ENCODE data around the gene ADAMTSL1.

ADAMTSL1 gene

DNA sequence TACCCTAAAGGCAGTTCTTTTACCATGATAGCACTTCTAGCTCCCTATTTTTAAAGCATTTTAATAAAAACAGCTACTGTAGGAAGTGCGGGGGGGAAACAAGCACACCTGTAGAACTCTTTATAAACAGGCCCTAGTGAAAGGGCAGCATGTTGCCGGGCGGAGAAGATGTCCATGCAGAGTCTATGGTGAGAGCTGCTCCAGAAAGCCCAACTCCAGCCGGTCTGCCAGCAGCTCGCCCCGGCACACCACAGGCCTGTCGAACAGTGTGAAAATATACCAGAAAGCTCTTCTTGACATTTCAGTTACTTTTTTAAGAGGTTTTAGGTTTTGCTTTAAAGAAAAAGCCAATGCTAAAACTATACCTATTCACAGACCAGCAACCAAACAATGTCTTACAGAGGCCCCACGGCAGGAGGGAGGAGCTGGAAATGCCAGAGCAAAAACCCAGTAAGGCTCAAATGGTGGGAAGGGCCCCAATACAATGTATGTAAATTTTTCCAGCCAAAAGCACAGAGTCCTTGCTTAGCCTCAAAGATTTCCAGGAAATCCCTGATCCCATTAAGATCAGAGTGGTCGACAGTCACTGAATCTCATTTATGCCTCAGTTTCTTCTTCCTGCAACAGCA lies 437.9 kb downstream of the ADAMTSL1 start:
- Histone ChIP-seq H3K9me3 (ENCODE audit: control insufficient read depth in 1 of 2, low read length in 2 of 2) (no peaks in the 10 kb centered on the region), H3K27ac (ENCODE audit: low read depth, low read length) (no peak overlapping the region), H3K27me3 (ENCODE audit: control insufficient read depth in 1 of 2, insufficient read depth in 2 of 2, low read length in 2 of 2) (no peaks in the 10 kb centered on the region), H3K4me1 (ENCODE audit: control insufficient read depth in 1 of 2, insufficient read depth in 2 of 2, low read length in 2 of 2) (no peaks in the 10 kb centered on the region), H3K36me3 (ENCODE audit: control insufficient read depth in 1 of 2, insufficient read depth in 2 of 2, low read length in 2 of 2) (no peaks in the 10 kb centered on the region), H3K9ac (ENCODE audit: low read depth in 1 of 2, low read length in 2 of 2) (no peak overlapping the region), H3K4me3 (ENCODE audit: low read depth in 1 of 2, low read length in 2 of 2) (no peak overlapping the region)

GRCh38 chr9:18920141-18921084 lies 446.5 kb downstream of the ADAMTSL1 start:
- Histone ChIP-seq H3K27me3 (ENCODE audit: control insufficient read depth in 1 of 2, insufficient read depth in 2 of 2, low read length in 2 of 2) (no peaks in the 10 kb centered on the region), H3K4me1 (ENCODE audit: control insufficient read depth in 1 of 2, insufficient read depth in 2 of 2, low read length in 2 of 2) (no peaks in the 10 kb centered on the region), H3K27ac (ENCODE audit: low read depth, low read length) (no peak overlapping the region), H3K36me3 (ENCODE audit: control insufficient read depth in 1 of 2, insufficient read depth in 2 of 2, low read length in 2 of 2) (no peaks in the 10 kb centered on the region), H3K9ac (ENCODE audit: low read depth in 1 of 2, low read length in 2 of 2) (no peak overlapping the region), H3K9me3 (ENCODE audit: control insufficient read depth in 1 of 2, low read length in 2 of 2) (no peaks in the 10 kb centered on the region), H3K4me3 (ENCODE audit: low read depth in 1 of 2, low read length in 2 of 2) (no peak overlapping the region)

- Histone ChIP-seq H3K27me3 (ENCODE audit: control insufficient read depth in 1 of 2, insufficient read depth in 2 of 2, low read length in 2 of 2) (no peaks in the 10 kb centered on the region), H3K27ac (ENCODE audit: low read depth, low read length) (no peak overlapping the region), H3K4me3 (ENCODE audit: low read depth in 1 of 2, low read length in 2 of 2) (no peak overlapping the region), H3K9me3 (ENCODE audit: control insufficient read depth in 1 of 2, low read length in 2 of 2) (no peaks in the 10 kb centered on the region), H3K36me3 (ENCODE audit: control insufficient read depth in 1 of 2, insufficient read depth in 2 of 2, low read length in 2 of 2) (no peaks in the 10 kb centered on the region), H3K4me1 (ENCODE audit: control insufficient read depth in 1 of 2, insufficient read depth in 2 of 2, low read length in 2 of 2) (no peaks in the 10 kb centered on the region), H3K9ac (ENCODE audit: low read depth in 1 of 2, low read length in 2 of 2) (no peak overlapping the region)
Measured at GRCh38 chr9:18921366-18922075, 447.6 kb downstream of the ADAMTSL1 start.

- Histone ChIP-seq H3K27me3 (ENCODE audit: control insufficient read depth in 1 of 2, insufficient read depth in 2 of 2, low read length in 2 of 2) (no peaks in the 10 kb centered on the region), H3K4me1 (ENCODE audit: control insufficient read depth in 1 of 2, insufficient read depth in 2 of 2, low read length in 2 of 2) (no peaks in the 10 kb centered on the region), H3K9me3 (ENCODE audit: control insufficient read depth in 1 of 2, low read length in 2 of 2) (no peaks in the 10 kb centered on the region), H3K36me3 (ENCODE audit: control insufficient read depth in 1 of 2, insufficient read depth in 2 of 2, low read length in 2 of 2) (no peaks in the 10 kb centered on the region), H3K4me3 (ENCODE audit: low read depth in 1 of 2, low read length in 2 of 2) (no peak overlapping the region), H3K9ac (ENCODE audit: low read depth in 1 of 2, low read length in 2 of 2) (no peak overlapping the region), H3K27ac (ENCODE audit: low read depth, low read length) (no peak overlapping the region)
Measured at GRCh38 chr9:18922161-18922885, 448.4 kb downstream of the ADAMTSL1 start.

DNA sequence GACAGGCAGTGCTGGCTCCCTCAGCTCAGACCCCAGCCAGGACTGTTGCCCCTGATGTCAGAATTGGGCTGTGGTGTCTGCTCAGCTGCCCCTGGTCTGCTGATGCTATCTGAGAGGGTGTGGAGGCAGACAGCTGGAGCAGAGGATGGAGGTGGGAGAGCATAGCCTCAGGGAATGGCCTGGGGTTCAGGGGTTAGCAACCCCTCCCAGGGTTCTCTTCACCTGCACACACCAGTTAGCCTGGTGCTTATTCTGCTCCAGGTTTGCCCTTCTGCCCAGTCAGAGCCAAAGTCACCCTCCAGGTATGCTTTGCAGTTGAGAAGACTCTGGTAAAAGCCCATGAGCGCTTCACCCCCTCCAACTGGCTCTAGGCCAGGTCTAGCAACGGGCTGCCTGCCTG lies 449.2 kb downstream of the ADAMTSL1 start:
- H3K4me3 ChIP-seq (ENCODE audit: low read depth in 1 of 2, low read length in 2 of 2) = no peak overlapping the region
- H3K9ac ChIP-seq (ENCODE audit: low read depth in 1 of 2, low read length in 2 of 2) = no peak overlapping the region

GRCh38 chr9:18923671-18924430 lies 449.9 kb downstream of the ADAMTSL1 start:
- Histone ChIP-seq H3K27ac (ENCODE audit: low read depth, low read length) (no peak overlapping the region), H3K4me3 (ENCODE audit: low read depth in 1 of 2, low read length in 2 of 2) (no peak overlapping the region), H3K9ac (ENCODE audit: low read depth in 1 of 2, low read length in 2 of 2) (no peak overlapping the region), H3K4me1 (ENCODE audit: control insufficient read depth in 1 of 2, insufficient read depth in 2 of 2, low read length in 2 of 2) (no peaks in the 10 kb centered on the region), H3K27me3 (ENCODE audit: control insufficient read depth in 1 of 2, insufficient read depth in 2 of 2, low read length in 2 of 2) (no peaks in the 10 kb centered on the region), H3K36me3 (ENCODE audit: control insufficient read depth in 1 of 2, insufficient read depth in 2 of 2, low read length in 2 of 2) (no peaks in the 10 kb centered on the region), H3K9me3 (ENCODE audit: control insufficient read depth in 1 of 2, low read length in 2 of 2) (no peaks in the 10 kb centered on the region)

More for the DNA sequence above, 449.2 kb downstream of the ADAMTSL1 start:
- no peak overlapping the region for H3K27ac ChIP-seq (ENCODE audit: low read depth, low read length)
- no peaks in the 10 kb centered on the region for H3K9me3 ChIP-seq (ENCODE audit: control insufficient read depth in 1 of 2, low read length in 2 of 2)
- H3K27me3 ChIP-seq (ENCODE audit: control insufficient read depth in 1 of 2, insufficient read depth in 2 of 2, low read length in 2 of 2) = no peaks in the 10 kb centered on the region
- H3K36me3 ChIP-seq (ENCODE audit: control insufficient read depth in 1 of 2, insufficient read depth in 2 of 2, low read length in 2 of 2) = no peaks in the 10 kb centered on the region
- H3K4me1 ChIP-seq (ENCODE audit: control insufficient read depth in 1 of 2, insufficient read depth in 2 of 2, low read length in 2 of 2) = no peaks in the 10 kb centered on the region

DNA sequence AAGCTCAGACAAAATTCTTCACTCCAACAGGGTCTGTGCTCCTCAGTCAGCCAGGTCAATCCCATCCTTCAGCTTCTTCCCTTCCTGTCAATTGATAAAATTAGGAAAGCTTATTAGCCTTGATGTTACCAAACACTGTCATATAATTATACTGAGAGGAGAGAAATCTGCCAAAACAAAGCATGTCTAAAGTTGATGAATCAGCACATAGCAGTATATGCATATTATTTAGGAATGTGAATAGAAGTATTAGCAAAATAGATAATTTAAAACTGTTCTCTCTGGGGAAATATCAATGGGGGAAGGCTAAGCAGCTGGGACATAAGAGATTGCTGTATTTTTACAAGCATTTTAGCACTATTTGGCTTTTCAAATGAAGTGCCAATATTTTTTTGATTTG lies 451.9 kb downstream of the ADAMTSL1 start:
- Histone ChIP-seq H3K27me3 (ENCODE audit: control insufficient read depth in 1 of 2, insufficient read depth in 2 of 2, low read length in 2 of 2) (no peaks in the 10 kb centered on the region), H3K36me3 (ENCODE audit: control insufficient read depth in 1 of 2, insufficient read depth in 2 of 2, low read length in 2 of 2) (no peaks in the 10 kb centered on the region), H3K9ac (ENCODE audit: low read depth in 1 of 2, low read length in 2 of 2) (no peak overlapping the region), H3K9me3 (ENCODE audit: control insufficient read depth in 1 of 2, low read length in 2 of 2) (no peaks in the 10 kb centered on the region), H3K27ac (ENCODE audit: low read depth, low read length) (no peak overlapping the region), H3K4me3 (ENCODE audit: low read depth in 1 of 2, low read length in 2 of 2) (no peak overlapping the region), H3K4me1 (ENCODE audit: control insufficient read depth in 1 of 2, insufficient read depth in 2 of 2, low read length in 2 of 2) (no peaks in the 10 kb centered on the region)

DNA sequence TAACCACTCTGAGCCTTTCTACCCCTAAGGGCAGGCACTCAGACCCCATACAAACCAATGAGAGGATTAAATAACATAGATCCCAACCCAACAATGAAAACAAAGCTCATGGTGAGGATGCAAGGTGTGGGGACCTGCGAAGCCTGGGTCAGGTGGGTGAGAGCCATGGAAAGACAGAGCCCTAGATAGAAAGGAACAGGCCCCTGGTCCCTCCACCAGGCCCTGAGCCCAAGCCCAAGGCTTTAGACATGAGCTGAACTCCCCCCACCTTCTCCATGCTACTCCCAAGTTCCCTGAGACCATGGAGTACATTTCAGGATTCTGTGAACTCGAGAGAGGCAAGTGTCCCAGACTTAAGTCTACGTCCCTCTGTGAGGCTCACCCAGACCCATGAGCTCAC lies 452.6 kb downstream of the ADAMTSL1 start:
- no peaks in the 10 kb centered on the region for H3K27me3 ChIP-seq (ENCODE audit: control insufficient read depth in 1 of 2, insufficient read depth in 2 of 2, low read length in 2 of 2)
- H3K4me1 ChIP-seq (ENCODE audit: control insufficient read depth in 1 of 2, insufficient read depth in 2 of 2, low read length in 2 of 2) = no peaks in the 10 kb centered on the region
- H3K4me3 ChIP-seq (ENCODE audit: low read depth in 1 of 2, low read length in 2 of 2) = no peak overlapping the region
- no peaks in the 10 kb centered on the region for H3K36me3 ChIP-seq (ENCODE audit: control insufficient read depth in 1 of 2, insufficient read depth in 2 of 2, low read length in 2 of 2)
- no peaks in the 10 kb centered on the region for H3K9me3 ChIP-seq (ENCODE audit: control insufficient read depth in 1 of 2, low read length in 2 of 2)
- no peak overlapping the region for H3K27ac ChIP-seq (ENCODE audit: low read depth, low read length)
- H3K9ac ChIP-seq (ENCODE audit: low read depth in 1 of 2, low read length in 2 of 2) = no peak overlapping the region

GRCh38 chr9:18928711-18929110 lies 454.8 kb downstream of the ADAMTSL1 start:
- Histone ChIP-seq H3K9ac (ENCODE audit: low read depth in 1 of 2, low read length in 2 of 2) (no peak overlapping the region), H3K9me3 (ENCODE audit: control insufficient read depth in 1 of 2, low read length in 2 of 2) (no peaks in the 10 kb centered on the region), H3K27me3 (ENCODE audit: control insufficient read depth in 1 of 2, insufficient read depth in 2 of 2, low read length in 2 of 2) (no peaks in the 10 kb centered on the region), H3K4me3 (ENCODE audit: low read depth in 1 of 2, low read length in 2 of 2) (no peak overlapping the region), H3K36me3 (ENCODE audit: control insufficient read depth in 1 of 2, insufficient read depth in 2 of 2, low read length in 2 of 2) (no peaks in the 10 kb centered on the region), H3K27ac (ENCODE audit: low read depth, low read length) (no peak overlapping the region), H3K4me1 (ENCODE audit: control insufficient read depth in 1 of 2, insufficient read depth in 2 of 2, low read length in 2 of 2) (no peaks in the 10 kb centered on the region)

All from duodenal mucosa (tissue), 2 donors.